NCI-H524 (cell line): Measurements from ENCODE around the gene PCBP2.

Experiments used
- DNase-seq, 2 experiments: peaks; one replicate each; lab custom pipeline; 2025; lab: John Stamatoyannopoulos, UW

PCBP2 gene

DNA sequence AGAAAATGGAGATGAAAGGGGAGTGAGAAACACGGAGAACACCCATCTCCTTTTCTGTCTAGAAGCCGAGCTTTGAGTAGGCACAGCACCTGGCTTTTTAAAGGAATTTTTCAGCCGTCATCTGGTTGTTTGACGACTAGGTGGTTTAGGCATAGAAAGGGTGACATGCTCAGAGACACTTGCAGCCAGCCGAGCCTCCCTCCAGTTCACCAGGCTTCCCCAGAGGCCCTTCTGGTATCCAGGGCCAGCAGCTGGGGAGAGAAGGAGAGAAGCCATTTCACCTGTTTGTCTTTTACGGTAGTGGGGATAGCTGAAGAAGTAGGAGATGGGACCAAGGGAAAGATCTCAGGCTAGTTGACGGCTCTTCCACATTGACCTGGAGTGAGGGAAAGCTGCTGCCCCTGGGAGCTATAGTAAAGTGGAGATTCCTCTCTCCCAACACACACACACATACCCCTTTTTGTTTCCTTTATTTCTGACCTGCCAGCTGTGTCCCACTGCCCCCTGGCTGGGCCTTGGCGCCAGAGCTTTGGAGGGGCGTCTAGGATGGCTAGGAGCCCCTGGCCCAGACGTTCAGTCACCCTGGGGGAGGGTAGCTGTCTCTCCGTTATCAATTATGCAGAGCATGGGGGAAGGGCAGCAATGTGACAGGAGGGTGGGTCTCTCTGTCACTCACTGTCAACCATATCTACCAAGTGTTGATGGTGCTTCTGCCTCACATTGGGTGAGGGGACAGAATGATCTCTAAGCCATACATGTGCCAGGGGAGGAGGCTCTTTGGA, 41.9 kb downstream of the PCBP2 start:
- DNase-seq = peak in 1 of 2 experiments; percentile 27

DNA sequence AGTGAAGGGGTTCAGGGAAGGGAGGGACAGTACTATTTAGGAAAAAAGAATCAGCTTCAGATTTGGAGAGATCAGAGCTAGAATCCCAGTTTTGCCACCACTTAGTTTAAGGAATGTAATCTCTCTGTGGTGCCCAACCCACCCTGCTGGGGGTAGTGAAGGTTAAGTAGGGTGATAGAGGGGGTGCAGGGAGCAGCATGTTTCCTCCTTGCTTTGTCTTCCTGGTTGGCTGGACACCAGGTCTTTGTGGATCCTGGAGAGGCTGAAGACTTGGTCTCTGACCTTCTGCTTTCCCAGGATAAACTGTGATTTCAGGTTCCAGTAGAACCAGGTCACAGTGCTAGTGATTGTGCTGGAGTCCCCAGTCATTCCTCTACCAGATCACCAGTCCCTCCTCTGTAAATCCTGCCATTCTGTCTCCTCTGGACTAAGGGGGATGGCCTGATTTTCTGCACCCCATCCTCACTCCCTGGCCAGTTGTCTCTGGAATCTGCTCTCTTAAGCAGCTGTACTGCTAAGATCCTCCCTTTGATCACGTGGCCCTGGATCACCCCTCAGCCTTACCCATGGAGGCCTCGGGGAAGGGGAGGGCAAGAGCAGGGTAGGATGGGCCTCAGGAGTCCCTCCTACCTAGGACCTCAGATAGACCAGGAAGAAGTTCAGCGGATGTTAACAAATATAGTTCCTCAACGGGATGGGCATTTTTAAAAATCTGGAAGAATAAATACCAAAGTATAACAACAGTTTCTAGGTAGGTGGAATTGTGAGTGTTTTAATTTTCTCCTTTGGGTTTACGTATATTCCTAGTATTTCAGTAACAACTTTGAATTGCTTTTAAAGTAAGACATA, 44.2 kb downstream of the PCBP2 start:
- DNase-seq = peak in 1 of 2 experiments; percentile 32

DNA sequence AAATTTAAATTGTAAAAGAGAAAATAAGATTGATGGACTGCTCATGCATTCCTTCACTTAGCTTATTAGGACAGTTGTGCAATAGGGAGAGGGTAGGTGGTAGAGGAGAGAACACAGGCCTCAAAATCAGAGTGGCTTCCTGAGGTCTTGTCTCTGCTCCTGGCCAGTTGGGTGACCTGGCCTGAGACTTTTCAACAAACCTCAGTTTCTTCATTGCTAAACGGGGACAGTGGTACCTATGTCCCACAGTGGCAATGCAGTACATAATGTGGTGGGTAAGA, 44.8 kb downstream of the PCBP2 start:
- DNase-seq = no peak

DNA sequence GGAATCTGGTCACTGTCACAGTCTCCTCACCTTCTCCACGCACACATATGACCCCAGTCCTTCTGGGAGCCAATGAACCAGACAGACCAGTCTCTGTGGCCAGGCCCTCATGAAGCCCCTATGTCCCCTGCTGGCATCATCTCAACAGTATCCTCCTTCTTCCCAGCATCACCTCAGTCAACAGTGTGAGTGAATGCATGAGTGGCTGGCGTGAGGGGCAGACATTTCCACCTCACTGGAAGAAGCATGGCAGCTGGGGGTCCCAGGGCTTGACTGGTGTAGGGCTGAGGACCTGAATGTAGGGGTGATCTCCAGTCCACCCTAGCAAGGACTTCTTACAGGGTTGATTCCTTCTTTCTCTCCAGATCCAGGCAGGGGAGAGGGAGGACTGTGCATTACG, 45.6 kb downstream of the PCBP2 start:
- DNase-seq = no peak

- no peak for DNase-seq
These were observed 46.3 kb downstream of the PCBP2 start for GRCh38 chr12:53498235-53498630.

GRCh38 chr12:53499266-53500141, 47.6 kb downstream of the PCBP2 start, which contains the start of gene MAP3K12:
TSS of gene MAP3K12 (minus strand) at chr12:53499458. CDS start at chr12:53487391, 12,067 bp downstream.
- peak; percentile 25 to 60 for DNase-seq

GRCh38 chr12:53500142-53500775, 48.4 kb downstream of the PCBP2 start:
- no peak for DNase-seq

DNA sequence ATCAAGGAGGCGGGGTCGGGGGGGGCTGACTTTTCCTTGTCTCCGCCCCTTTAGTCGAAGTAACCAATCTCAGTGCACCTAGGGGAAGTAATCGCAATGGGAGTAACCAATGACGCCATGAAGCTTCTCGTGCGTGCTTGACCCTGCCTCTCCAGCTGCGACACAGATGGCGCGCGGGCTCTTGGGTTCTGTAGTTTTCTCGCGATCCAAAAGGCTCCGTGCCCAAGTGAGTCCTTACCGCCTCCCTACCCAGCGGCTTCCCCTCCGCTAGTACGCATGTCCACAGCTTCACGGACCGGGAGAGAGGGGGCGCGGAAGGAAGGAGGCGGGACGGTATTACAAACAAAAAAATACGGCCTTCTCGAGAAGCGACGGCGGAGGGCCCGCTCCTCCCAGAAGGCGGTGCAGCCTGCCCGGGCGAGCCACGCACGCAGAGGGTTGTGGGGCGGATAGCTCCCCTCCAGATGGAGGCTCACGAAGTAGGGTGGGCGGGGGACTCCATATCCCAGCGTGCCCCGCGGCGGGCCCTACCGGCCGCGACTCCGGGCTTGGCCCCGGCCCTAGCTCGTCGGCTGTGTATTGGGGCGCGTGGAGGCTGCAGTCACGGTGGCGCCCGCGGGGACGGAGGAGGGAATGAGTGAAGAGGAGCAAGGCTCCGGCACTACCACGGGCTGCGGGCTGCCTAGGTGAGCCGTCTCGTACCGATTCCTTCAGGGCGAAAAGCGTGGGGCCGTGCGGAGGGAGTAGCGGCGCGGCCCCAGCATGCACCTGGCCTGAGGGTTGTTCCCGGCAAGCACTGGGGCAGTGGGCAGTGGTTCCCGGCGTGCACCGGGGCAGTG, 49.1 kb downstream of the PCBP2 start, which contains the start of gene TARBP2:
TSS of gene TARBP2 (plus strand) at position 508 of the 839 bp plus-strand sequence. CDS start at position 634, 126 bp downstream.
- DNase-seq = peak; percentile 97 to 99

DNA sequence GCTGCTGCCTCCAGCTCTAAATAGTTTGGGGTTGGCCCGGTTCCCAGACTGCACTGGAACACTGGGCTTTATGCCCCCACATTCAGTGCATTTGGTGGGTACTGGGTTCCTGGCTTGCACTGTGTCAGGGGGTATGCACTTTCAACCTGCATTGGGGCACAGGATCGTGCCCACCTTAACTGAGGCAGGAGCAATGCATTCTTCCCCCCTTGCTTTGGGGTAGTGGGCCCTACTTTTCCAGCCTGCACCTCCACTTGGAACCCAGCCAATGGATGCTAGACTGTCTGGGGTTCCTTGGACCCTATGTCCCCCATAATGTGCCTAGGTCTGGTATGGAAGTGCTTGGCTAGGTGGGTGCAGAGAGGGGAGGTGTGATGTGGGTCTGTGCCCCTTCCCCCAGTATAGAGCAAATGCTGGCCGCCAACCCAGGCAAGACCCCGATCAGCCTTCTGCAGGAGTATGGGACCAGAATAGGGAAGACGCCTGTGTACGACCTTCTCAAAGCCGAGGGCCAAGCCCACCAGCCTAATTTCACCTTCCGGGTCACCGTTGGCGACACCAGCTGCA, 49.8 kb downstream of the PCBP2 start:
- no peak for DNase-seq

GRCh38 chr12:53502331-53502730, 50.4 kb downstream of the PCBP2 start:
- DNase-seq = no peak

- DNase-seq = no peak
These were observed 51.3 kb downstream of the PCBP2 start for GRCh38 chr12:53502983-53503728.

DNA sequence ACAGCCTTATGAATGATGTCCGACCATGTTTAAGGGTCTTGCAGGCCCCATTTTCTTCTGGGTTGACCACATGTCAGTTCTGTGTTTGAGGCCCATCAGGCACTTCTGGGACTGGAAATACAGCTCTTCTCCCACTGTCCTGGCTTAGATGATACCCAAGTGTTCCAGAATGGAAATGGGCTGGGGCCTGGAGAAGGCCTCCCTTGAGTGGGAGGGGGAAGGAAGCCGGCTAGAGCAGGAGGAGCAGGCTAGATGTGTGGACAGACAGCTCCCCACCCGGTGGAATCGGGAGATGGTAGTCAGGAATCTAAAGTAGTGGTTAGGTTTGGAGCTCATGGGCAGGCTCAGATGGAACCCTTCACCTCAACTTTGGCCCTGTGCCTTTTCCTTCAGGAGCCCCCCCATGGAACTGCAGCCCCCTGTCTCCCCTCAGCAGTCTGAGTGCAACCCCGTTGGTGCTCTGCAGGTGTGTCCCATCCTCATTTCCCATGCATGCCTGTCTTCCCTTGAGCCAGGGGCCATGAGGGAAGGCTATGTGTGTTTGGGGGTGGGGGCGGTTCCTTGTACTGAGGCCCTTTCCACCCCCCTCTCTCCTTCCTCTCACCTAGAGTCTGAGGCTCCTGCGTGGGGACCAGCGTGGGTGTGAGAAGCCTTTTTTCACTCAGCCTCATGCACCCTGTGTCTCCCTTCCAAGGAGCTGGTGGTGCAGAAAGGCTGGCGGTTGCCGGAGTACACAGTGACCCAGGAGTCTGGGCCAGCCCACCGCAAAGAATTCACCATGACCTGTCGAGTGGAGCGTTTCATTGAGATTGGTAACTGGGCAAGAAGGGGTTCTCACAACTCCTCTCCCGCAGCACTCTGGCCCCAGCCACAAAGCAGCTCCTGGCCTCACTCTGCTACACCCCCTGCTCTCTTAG, 52.4 kb downstream of the PCBP2 start:
- DNase-seq = no peak

DNA sequence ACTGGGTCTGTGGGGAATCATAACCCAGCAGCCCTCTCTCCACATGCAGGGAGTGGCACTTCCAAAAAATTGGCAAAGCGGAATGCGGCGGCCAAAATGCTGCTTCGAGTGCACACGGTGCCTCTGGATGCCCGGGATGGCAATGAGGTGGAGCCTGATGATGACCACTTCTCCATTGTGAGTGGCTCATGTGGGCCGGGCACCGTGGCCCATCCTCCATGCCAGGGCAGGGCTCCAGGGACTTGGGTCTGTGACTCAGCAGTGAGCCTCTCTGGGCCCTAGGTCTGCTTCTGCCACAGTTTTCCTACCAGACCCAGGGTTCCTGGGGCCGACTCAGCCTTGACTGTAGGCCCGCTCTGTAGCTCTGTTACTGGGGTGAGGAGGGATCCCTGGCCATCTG, 53.2 kb downstream of the PCBP2 start:
- DNase-seq = no peak

DNA sequence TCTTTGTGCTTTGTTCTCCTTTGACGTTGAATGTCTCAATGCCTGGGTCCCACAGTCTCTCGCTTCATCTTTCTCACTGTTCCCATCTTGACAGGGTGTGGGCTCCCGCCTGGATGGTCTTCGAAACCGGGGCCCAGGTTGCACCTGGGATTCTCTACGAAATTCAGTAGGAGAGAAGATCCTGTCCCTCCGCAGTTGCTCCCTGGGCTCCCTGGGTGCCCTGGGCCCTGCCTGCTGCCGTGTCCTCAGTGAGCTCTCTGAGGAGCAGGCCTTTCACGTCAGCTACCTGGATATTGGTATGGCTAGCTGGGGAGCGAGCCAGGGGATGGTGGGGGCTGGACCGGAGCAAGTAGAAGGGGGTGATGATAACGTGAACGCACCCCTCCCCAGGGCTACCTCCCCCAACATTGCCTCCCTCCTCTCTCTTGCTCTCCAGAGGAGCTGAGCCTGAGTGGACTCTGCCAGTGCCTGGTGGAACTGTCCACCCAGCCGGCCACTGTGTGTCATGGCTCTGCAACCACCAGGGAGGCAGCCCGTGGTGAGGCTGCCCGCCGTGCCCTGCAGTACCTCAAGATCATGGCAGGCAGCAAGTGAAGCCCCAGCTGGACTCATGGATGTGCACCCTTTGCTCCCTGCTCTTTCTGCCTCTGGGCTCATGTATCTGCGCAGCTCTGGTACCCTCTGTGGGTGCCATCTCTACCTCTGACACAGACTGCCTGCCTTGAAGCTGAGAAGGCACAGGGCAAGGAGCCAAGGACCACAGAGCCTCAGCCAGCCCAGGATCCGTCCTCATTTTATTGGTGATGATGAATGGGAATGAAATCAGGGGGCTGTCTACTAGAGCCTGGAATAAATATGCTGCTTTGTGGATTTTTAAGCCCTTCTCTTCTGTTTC, 53.9 kb downstream of the PCBP2 start:
- no peak for DNase-seq

GRCh38 chr12:53506450-53506785, 54.5 kb downstream of the PCBP2 start:
- no peak for DNase-seq

GRCh38 chr12:53506881-53507602, 55.1 kb downstream of the PCBP2 start, which contains the start of gene NPFF:
TSS of gene NPFF (minus strand) at chr12:53507484. CDS start at chr12:53507474, 10 bp downstream.
- no peak for DNase-seq

DNA sequence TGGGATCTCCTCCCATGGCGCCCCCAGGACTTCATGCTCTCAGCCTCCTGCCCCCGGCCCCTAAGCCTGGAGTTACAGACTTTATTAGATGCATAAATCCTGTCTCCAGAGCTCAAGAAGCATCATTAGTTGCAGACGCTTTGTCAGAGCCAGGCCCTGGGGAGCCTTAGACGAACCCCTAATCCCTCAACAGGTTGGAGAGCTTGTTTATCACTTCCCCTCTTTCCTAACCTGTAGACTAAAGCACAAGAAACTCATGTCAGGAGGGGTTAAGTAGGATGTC, 55.6 kb downstream of the PCBP2 start:
- no peak for DNase-seq
